Kidney epithelial cell (primary cell): ENCODE data around the gene LIX1L. TPM values are rescaled to one million over a fixed set of nuclear protein-coding genes. Genes with fewer than 3 reads are reported as not detected.
A peak's percentile ranks its signal among the peaks of the same experiment; 100 is the strongest.

Experiments
- DNase-seq: peaks from one replicate; pipeline ENCODE4 v3.0.0-alpha.2; 2010; ENCODE audit warnings: low read depth
- H3K27me3 ChIP-seq: 2 replicates; pipeline ENCODE4 v1.6.0; 2011; ENCODE audit warnings: low read length; ENCODE audit not compliant: control insufficient read depth, insufficient read depth
- H3K36me3 ChIP-seq: 2 replicates; pipeline ENCODE4 v1.5.1; 2011; ENCODE audit warnings: low read length; ENCODE audit not compliant: control insufficient read depth, insufficient read depth
- H3K4me3 ChIP-seq: 2 replicates; pipeline ENCODE4 v1.5.1; 2011; ENCODE audit warnings: low read depth, mild to moderate bottlenecking, control low read depth, low read length
- total RNA-seq: library from RNA; depleted of rRNA; stranded (reverse); fragments of >200 nt; gene quantifications from 2 replicates; pipeline ENCODE4 v1.2.3, GENCODE V29; 2015
- TF ChIP-seq, protein P1 (sequence below): IDR thresholded peaks from 2 replicates; pipeline ENCODE4 v1.5.1; 2011; ENCODE audit warnings: mild to moderate bottlenecking, moderate library complexity, low read length, control low read depth, inconsistent platforms; ENCODE audit not compliant: insufficient read depth, poor library complexity, severe bottlenecking

Gene LIX1L
- total RNA-seq, 1 donor from 2014 or later = 23.2 TPM

- Histone ChIP-seq H3K27me3 (no peaks in the 10 kb centered on the region), H3K36me3 (no peaks in the 10 kb centered on the region), H3K4me3 (peak overlapping the region; percentile 56)
- no peak for DNase-seq
- TF ChIP-seq, protein P1, sequence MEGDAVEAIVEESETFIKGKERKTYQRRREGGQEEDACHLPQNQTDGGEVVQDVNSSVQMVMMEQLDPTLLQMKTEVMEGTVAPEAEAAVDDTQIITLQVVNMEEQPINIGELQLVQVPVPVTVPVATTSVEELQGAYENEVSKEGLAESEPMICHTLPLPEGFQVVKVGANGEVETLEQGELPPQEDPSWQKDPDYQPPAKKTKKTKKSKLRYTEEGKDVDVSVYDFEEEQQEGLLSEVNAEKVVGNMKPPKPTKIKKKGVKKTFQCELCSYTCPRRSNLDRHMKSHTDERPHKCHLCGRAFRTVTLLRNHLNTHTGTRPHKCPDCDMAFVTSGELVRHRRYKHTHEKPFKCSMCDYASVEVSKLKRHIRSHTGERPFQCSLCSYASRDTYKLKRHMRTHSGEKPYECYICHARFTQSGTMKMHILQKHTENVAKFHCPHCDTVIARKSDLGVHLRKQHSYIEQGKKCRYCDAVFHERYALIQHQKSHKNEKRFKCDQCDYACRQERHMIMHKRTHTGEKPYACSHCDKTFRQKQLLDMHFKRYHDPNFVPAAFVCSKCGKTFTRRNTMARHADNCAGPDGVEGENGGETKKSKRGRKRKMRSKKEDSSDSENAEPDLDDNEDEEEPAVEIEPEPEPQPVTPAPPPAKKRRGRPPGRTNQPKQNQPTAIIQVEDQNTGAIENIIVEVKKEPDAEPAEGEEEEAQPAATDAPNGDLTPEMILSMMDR = no peak
Observed at GRCh38 chr1:145962157-145963102, 4.6 kb upstream of the LIX1L start.

GRCh38 chr1:145961425-145962156, 3.8 kb upstream of the LIX1L start:
- no peaks in the 10 kb centered on the region for H3K27me3 ChIP-seq
- H3K4me3 ChIP-seq = peak overlapping the region; percentile 56
- TF ChIP-seq, protein P1 = no peak
- DNase-seq = no peak
- H3K36me3 ChIP-seq = no peaks in the 10 kb centered on the region

GRCh38 chr1:145961109-145961424, 3.2 kb upstream of the LIX1L start:
- TF ChIP-seq, protein P1 = no peak
- Histone ChIP-seq H3K27me3 (no peaks in the 10 kb centered on the region), H3K4me3 (peak overlapping the region; percentile 56), H3K36me3 (no peaks in the 10 kb centered on the region)
- DNase-seq = no peak

DNA sequence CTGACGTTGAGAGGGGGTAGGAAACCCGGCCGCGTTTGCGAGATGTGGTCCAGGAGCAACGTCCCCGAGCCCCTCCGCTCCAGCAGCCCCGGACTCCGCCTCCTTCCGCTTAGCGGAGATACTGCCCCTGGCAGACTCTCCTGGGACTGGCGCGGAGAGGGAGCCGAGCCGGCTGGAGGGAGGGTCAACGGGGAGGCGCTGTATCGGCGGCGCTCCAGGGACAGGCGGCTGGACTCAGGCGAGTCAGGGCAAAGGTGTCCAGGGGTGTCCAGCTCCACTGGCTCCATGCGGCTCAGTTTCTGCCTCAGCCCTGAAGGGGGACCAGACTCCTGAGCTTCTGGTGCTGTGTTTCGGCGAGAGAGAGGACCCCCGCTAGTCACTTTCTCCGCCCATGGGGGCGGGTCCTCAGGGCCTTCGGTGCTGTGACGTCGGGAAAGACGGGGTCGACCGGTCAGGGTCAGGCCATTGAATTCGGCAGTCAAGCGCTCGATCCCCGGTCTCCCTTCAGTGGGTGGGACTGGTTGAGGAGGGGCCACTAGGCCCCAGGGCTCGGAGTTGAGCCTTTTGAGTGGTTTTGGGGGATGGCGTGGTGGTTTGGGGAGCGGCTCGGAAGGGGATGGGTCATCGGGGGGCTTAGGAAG, 2.8 kb upstream of the LIX1L start:
- DNase-seq = no peak
- TF ChIP-seq, protein P1 = peak; percentile 24

GRCh38 chr1:145959957-145960467, 2.2 kb upstream of the LIX1L start:
- TF ChIP-seq, protein P1 = no peak

More for the DNA sequence above, 2.8 kb upstream of the LIX1L start:
- Histone ChIP-seq H3K27me3 (no peaks in the 10 kb centered on the region), H3K36me3 (no peaks in the 10 kb centered on the region), H3K4me3 (peak overlapping the region; percentile 56)

More at GRCh38 chr1:145959957-145960467, 2.2 kb upstream of the LIX1L start:
- Histone ChIP-seq H3K4me3 (peak overlapping the region; percentile 56), H3K27me3 (no peaks in the 10 kb centered on the region), H3K36me3 (no peaks in the 10 kb centered on the region)
- no peak for DNase-seq
